G401.6 (cell line): Measurements from ENCODE around the gene ZNF57.
A peak's percentile ranks its signal among the peaks of the same experiment; 100 is the strongest.
"Not testable (repeated sequence)": the region's sequence is repeated elsewhere in the genome, so short reads cannot be mapped to it uniquely, and the experiment has no call there.

ENCODE experiments used
- FAIRE-seq: peaks from 2 replicates; lab custom pipeline; 2012; peaks lifted over from hg19 to GRCh38; lab: Jason Lieb, UNC

ZNF57 gene

GRCh38 chr19:2902590-2903218 is 2.0 kb downstream of the ZNF57 start:
- FAIRE-seq: no peak

GRCh38 chr19:2903326-2903725 is 2.6 kb downstream of the ZNF57 start:
- not testable (repeated sequence) for FAIRE-seq

GRCh38 chr19:2905918-2906519 is 5.3 kb downstream of the ZNF57 start:
- no peak for FAIRE-seq

- FAIRE-seq: no peak
These were observed 6.0 kb downstream of the ZNF57 start for GRCh38 chr19:2906631-2907195.

GRCh38 chr19:2912306-2912705 is 11.6 kb downstream of the ZNF57 start:
- FAIRE-seq: no peak

GRCh38 chr19:2917275-2918184 is 16.8 kb downstream of the ZNF57 start:
- FAIRE-seq: no peak

GRCh38 chr19:2922987-2923386 is 22.3 kb downstream of the ZNF57 start:
- no peak for FAIRE-seq

GRCh38 chr19:2923510-2923909 is 22.8 kb downstream of the ZNF57 start:
- no peak for FAIRE-seq

GRCh38 chr19:2926341-2927031 is 25.8 kb downstream of the ZNF57 start:
- no peak for FAIRE-seq

GRCh38 chr19:2927032-2927430 is 26.3 kb downstream of the ZNF57 start:
- FAIRE-seq: no peak

- no peak for FAIRE-seq
These were observed 32.8 kb downstream of the ZNF57 start for GRCh38 chr19:2933490-2933910.

- not testable (repeated sequence) for FAIRE-seq
These were observed 35.1 kb downstream of the ZNF57 start for GRCh38 chr19:2935863-2936262.

GRCh38 chr19:2942928-2943640 is 42.4 kb downstream of the ZNF57 start:
- no peak for FAIRE-seq

- FAIRE-seq: no peak
These were observed 43.7 kb downstream of the ZNF57 start for GRCh38 chr19:2944403-2944774.

- peak; percentile 99 for FAIRE-seq
These were observed 44.2 kb downstream of the ZNF57 start, which contains the start of gene ZNF77 for GRCh38 chr19:2944775-2945574. TSS of gene ZNF77 (minus strand) at chr19:2944971. CDS start at chr19:2944840, 131 bp downstream.

- no peak for FAIRE-seq
These were observed 45.0 kb downstream of the ZNF57 start for GRCh38 chr19:2945575-2946184.

GRCh38 chr19:2949939-2950285 is 49.2 kb downstream of the ZNF57 start:
- FAIRE-seq: no peak

GRCh38 chr19:2950286-2951124 is 49.8 kb downstream of the ZNF57 start:
- peak; percentile 99 for FAIRE-seq

- no peak for FAIRE-seq
These were observed 52.3 kb downstream of the ZNF57 start for GRCh38 chr19:2952953-2953481.
